Fibroblast of the conjunctiva (primary cell): ENCODE results near the gene TSC22D2.
"Not testable (repeated sequence)": the region's sequence is repeated elsewhere in the genome, so short reads cannot be mapped to it uniquely, and the experiment has no call there.

Source experiments
- DNase-seq: peaks from one replicate; pipeline ENCODE4 v3.0.0-alpha.2; 2010; ENCODE audit warnings: low read depth

The TSC22D2 gene

DNA sequence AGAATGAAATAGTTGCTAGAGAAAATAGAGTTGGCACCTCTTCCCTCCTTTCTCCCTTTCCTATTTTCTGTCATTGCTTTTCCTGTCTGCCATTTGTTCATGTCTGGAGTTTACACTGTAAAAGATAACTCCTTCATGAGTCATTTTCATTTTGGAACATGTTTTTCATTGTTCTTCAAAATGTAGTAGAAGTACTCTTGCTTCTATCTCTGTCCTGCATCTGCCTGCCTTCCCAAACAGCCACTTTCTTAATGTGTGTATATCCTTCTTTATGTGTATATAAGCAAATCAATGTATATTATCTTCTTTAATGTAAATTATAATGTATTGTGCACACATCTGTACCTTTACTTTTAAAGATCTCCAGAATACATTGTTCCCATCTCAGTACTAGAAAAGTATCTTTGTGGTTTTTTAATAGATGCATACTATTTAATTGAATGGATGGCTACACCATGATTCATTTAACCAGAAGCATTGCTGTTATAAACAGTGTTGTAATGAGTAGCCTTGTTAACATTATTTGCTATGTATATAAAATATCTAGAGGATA lies 41.1 kb downstream of the TSC22D2 start:
- no peak for DNase-seq

DNA sequence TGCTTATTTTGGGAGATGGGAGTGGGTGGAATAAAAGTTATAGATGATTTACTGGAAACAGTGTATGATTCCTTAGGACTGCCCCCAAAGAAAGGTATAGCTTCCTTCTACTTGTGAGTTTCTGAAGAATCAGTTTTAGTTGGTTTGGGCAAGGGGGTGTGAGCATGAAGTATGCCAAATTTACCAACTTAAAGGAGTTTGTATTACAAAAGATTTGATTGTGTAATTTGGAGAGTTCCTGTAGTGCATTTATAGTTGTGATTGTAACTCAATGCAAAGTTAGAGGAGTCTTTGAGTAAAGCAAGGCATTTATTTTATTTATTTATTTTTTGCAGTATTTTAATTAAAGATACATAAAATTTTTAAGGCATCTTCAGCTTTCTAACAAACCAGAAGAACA lies 42.8 kb downstream of the TSC22D2 start:
- no peak for DNase-seq

- no peak for DNase-seq
Measured at GRCh38 chr3:150451329-150452048, 43.4 kb downstream of the TSC22D2 start.

GRCh38 chr3:150453353-150453752 lies 45.3 kb downstream of the TSC22D2 start:
- DNase-seq, result no peak

- DNase-seq, result no peak
Measured at GRCh38 chr3:150454085-150454484, 46.0 kb downstream of the TSC22D2 start.

- no peak for DNase-seq
Measured at GRCh38 chr3:150454622-150455021, 46.5 kb downstream of the TSC22D2 start.

- no peak for DNase-seq
Measured at GRCh38 chr3:150455341-150455740, 47.2 kb downstream of the TSC22D2 start.

GRCh38 chr3:150458001-150458400 lies 49.9 kb downstream of the TSC22D2 start:
- no peak for DNase-seq

DNA sequence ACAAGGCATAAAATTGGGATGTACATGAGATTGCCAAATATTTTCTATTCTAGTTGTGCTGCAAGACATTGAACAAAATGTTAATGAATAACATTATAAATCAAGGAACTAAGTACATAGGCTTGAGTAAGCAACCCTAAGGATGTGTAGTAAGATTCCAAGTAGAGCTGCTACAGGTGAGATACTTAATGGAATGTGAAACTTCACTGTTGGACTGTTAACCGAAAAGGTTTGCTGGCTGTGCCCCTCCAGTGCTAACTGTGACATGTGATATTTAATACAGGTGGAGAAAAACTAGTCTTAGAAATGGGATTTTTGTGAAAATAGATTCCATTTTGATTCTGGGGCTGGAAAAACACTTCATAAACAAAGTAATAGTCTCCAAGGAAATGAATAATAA lies 52.4 kb downstream of the TSC22D2 start:
- DNase-seq, result no peak

GRCh38 chr3:150461399-150461798 lies 53.3 kb downstream of the TSC22D2 start:
- DNase-seq, result no peak

DNA sequence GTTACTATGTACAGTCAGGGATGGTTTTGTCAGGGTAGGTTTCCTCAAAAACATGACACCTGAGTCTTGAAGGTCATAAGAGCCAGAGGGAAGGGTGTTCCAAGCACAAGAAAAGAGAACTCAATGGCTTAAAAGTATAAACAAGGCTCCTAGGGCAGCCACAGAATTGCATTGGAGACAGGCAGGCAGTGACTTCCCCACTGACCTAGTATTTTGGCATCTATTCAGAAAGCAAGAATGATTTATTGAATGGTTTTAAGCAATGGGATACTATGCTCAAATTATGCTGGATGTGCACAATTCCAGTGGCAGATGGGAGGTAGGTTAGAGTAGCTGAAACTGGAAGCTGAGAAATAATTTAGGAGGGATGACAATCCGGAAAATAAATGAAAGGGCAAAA lies 54.0 kb downstream of the TSC22D2 start:
- no peak for DNase-seq

DNA sequence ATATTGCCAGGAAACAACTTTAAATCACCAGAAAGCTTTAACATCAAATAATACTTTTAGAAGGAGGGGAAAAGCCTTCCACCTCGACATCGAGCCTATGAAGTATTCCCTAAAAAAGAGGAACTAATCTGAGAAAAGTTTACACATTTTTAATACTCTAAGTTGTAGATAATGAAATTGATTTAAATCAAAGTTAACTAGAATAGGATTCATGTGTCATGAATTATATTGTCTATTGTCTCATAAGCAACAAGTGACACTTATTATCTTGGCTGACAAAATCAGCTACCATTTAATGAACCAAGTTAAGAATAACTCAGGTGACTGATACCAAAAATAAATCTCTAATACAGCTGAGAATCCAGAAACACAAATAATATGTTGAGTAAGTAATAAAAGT lies 56.6 kb downstream of the TSC22D2 start:
- no peak for DNase-seq

- DNase-seq, result no peak
Measured at GRCh38 chr3:150467381-150467780, 59.3 kb downstream of the TSC22D2 start.

- DNase-seq, result peak; percentile 79
Measured at GRCh38 chr3:150469031-150469930, 61.2 kb downstream of the TSC22D2 start.

DNA sequence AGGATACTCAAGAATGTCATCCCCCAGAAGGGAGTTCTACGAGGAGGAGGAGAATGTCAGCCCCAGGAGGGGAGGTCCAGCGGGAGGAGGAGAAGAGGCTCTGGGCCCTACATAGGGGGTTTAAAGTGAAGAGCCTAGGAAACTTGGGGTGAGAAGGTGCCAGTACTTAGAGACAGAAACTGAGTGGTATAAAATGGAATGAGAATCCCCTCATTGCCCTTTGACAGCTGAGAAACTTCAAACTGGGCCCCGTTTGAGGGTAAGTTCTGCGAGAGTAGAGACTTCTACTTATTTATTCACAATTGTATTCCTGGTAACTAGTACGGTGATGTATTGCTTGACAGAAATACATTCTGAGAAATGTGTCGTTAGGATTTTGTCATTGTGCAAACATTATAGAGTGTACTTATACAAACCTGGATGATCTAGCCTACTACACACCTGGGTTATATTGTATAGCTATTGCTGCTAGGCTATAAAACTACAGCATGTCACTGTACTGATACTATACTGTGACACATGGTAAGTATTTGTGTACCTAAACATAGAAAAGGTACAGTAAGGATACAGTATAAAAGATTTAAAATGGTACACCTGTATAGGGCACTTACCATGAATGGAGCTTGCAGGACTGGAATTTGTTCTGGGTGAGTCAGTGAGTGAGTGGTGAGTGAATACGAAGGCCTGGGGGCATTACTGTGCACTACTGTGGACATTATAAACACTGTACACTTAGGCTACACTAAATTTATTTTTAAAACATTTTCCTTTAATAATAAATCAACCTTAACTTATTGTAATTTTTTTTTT lies 62.0 kb downstream of the TSC22D2 start:
- no peak for DNase-seq

GRCh38 chr3:150472421-150472820 lies 64.3 kb downstream of the TSC22D2 start:
- no peak for DNase-seq

DNA sequence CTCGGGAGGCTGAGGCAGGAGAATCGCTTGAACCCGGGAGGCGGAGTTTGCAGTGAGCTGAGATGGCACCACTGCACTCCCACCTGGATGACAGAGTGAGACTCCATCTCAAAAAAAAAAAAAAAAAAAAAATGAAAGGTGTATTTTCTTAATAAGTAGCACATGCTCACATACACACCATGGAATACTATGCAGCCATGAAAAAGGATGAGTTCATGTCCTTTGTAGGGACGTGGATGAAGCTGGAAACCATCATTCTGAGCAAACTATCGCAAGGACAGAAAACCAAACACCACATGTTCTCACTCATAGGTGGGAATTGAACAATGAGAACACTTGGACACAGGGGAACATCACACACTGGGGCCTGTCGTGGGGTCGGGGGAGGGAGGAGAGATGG lies 65.1 kb downstream of the TSC22D2 start:
- not testable (repeated sequence) for DNase-seq

GRCh38 chr3:150479370-150479769 lies 71.3 kb downstream of the TSC22D2 start:
- DNase-seq, result no peak

- no peak for DNase-seq
Measured at GRCh38 chr3:150480877-150481276, 72.8 kb downstream of the TSC22D2 start.

DNA sequence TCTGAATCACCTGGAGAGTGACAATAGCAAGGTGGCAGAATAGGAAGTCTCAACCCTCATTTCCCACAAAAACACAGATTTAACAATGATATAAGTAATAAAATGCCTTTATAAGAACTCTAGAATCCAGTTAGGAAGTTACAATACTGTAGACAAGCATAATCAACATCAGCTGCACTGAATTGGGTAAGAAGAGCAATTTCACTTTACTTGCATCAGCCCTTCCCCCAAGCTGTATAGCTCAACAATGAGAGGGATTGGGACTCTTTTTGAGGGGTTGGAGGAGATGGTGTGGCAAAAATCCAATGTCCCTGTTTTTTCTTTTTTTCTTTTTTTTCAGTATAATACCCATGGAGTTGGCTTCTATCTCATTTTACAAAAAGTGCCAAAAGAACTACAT lies 75.1 kb downstream of the TSC22D2 start:
- DNase-seq, result peak; percentile 66

DNA sequence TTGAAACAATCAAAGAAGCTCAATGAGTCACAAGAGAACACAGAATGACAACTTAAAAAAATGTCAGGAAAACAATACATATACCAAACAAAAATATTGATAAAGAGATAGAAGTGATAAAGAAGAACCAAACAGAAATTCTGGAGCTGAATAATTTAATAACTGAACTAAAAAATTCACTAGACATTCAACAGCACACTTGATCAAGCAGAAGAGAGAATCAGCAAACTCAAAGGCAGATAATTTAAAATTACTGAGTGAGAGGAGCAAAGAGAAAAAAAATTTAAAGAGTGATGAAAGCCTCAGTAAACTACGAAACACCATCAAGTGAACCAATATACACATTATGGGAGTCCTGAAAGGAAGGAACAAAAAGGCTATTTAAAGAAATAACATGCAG lies 76.3 kb downstream of the TSC22D2 start:
- DNase-seq, result no peak

DNA sequence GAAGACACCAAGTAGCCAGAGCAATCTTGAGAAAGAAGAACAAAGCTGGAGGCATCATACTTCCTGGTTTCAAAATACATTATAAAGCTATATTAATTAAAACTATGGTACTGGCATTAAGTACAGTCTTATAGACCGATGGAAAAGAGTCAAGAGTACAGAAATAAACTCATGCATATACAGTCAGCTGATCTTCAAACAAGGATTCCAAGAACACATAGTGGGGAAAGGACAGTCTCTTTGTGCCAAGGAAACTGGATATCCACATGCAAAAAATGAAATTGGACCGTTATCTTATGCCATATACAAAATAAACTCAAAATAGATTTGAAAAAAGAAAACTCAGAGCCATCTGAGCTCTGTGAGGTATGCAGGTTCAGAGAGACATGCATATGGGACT lies 80.8 kb downstream of the TSC22D2 start:
- no peak for DNase-seq
